ENCODE measurements around the gene PARL. TPM values are rescaled to one million over a fixed set of nuclear protein-coding genes. Genes with fewer than 3 reads are reported as not detected.

The PARL gene
- total RNA-seq, 1 experiment from 2014 or later = 91.3 TPM

- no peaks in the 10 kb centered on the region for H3K27me3 ChIP-seq (replicated peaks; ENCODE audit: control insufficient read depth, insufficient read depth, low read length)
- intact Hi-C loops (cut with micrococcal nuclease; ENCODE audit: unreplicated experiment) = no loop called here
- Mint-ChIP-seq H3K36me3 (ENCODE audit: insufficient read depth, unreplicated experiment) (peaks cover 49% of the 10 kb centered on the region), H3K4me1 (ENCODE audit: low read depth, unreplicated experiment) (no peaks in the 10 kb centered on the region), H3K27me3 (ENCODE audit: insufficient read depth, unreplicated experiment) (no peaks in the 10 kb centered on the region), H3K9me3 (ENCODE audit: unreplicated experiment) (no peaks in the 10 kb centered on the region), H3K4me3 (ENCODE audit: unreplicated experiment) (no peak overlapping the region), H3K27ac (ENCODE audit: unreplicated experiment) (no peak overlapping the region)
- TF ChIP-seq CTCF (IDR thresholded peaks at IDR 0.05; ENCODE audit: insufficient read depth in 1 of 2, low read depth in 1 of 2, low read length in 1 of 2, severe bottlenecking in 1 of 2, unreplicated experiment in 1 of 2) = no peak
- ChIA-PET CTCF (interaction anchor here (0.7 kb wide), 1 partner anchor 9 kb away, joined by 3 read pairs; no protein-coding TSS in a partner anchor), POLR2A (no interaction called here)
- BruUV-seq (replicated peaks) = no TSS peak
- no peaks in the 10 kb centered on the region for H3K9me3 ChIP-seq
- no peak overlapping the region for H3K4me3 ChIP-seq (ENCODE audit: low read depth, low read length)
- DNase-seq = no peak
- H3K4me1 ChIP-seq = no peaks in the 10 kb centered on the region
- peaks cover 2% of the 10 kb centered on the region for H3K36me3 ChIP-seq (ENCODE audit: control insufficient read depth, insufficient read depth, low read length)
These were observed 69.1 kb downstream of the PARL start for GRCh38 chr3:183815563-183815940.

GRCh38 chr3:183814240-183814639 lies 70.4 kb downstream of the PARL start:
- Mint-ChIP-seq H3K4me1 (ENCODE audit: low read depth, unreplicated experiment) (no peaks in the 10 kb centered on the region), H3K4me3 (ENCODE audit: unreplicated experiment) (no peak overlapping the region), H3K27ac (ENCODE audit: unreplicated experiment) (no peak overlapping the region), H3K9me3 (ENCODE audit: unreplicated experiment) (no peaks in the 10 kb centered on the region), H3K27me3 (ENCODE audit: insufficient read depth, unreplicated experiment) (no peaks in the 10 kb centered on the region), H3K36me3 (ENCODE audit: insufficient read depth, unreplicated experiment) (peaks cover 49% of the 10 kb centered on the region)
- intact Hi-C loops (cut with micrococcal nuclease; ENCODE audit: unreplicated experiment) = no loop called here
- no peak for DNase-seq
- Histone ChIP-seq H3K36me3 (ENCODE audit: control insufficient read depth, insufficient read depth, low read length) (peaks cover 4% of the 10 kb centered on the region), H3K4me1 (no peaks in the 10 kb centered on the region), H3K27me3 (replicated peaks; ENCODE audit: control insufficient read depth, insufficient read depth, low read length) (no peaks in the 10 kb centered on the region), H3K4me3 (ENCODE audit: low read depth, low read length) (no peak overlapping the region), H3K9me3 (no peaks in the 10 kb centered on the region)
- ChIA-PET CTCF (interaction anchor here (0.6 to 0.7 kb wide), 2 partner anchors 177 to 210 kb away, joined by 3 read pairs; no protein-coding TSS in a partner anchor), POLR2A (no interaction called here)
- no peak for TF ChIP-seq CTCF (IDR thresholded peaks at IDR 0.05; ENCODE audit: insufficient read depth in 1 of 2, low read depth in 1 of 2, low read length in 1 of 2, severe bottlenecking in 1 of 2, unreplicated experiment in 1 of 2)
- BruUV-seq (replicated peaks) = no TSS peak

GRCh38 chr3:183812761-183813445 lies 71.8 kb downstream of the PARL start:
- CTCF ChIA-PET = no interaction called here
- Mint-ChIP-seq H3K9me3 (ENCODE audit: unreplicated experiment) (no peaks in the 10 kb centered on the region), H3K36me3 (ENCODE audit: insufficient read depth, unreplicated experiment) (peaks cover 47% of the 10 kb centered on the region), H3K4me3 (ENCODE audit: unreplicated experiment) (no peak overlapping the region), H3K27ac (ENCODE audit: unreplicated experiment) (no peak overlapping the region), H3K4me1 (ENCODE audit: low read depth, unreplicated experiment) (no peaks in the 10 kb centered on the region), H3K27me3 (ENCODE audit: insufficient read depth, unreplicated experiment) (no peaks in the 10 kb centered on the region)
- Histone ChIP-seq H3K4me3 (ENCODE audit: low read depth, low read length) (no peak overlapping the region), H3K27me3 (replicated peaks; ENCODE audit: control insufficient read depth, insufficient read depth, low read length) (no peaks in the 10 kb centered on the region), H3K36me3 (ENCODE audit: control insufficient read depth, insufficient read depth, low read length) (peaks cover 4% of the 10 kb centered on the region), H3K9me3 (no peaks in the 10 kb centered on the region), H3K4me1 (no peaks in the 10 kb centered on the region)
- intact Hi-C loops (cut with micrococcal nuclease; ENCODE audit: unreplicated experiment) = no loop called here
- POLR2A ChIA-PET = no interaction called here
- BruUV-seq (replicated peaks) = no TSS peak
- DNase-seq = no peak
- TF ChIP-seq CTCF (IDR thresholded peaks at IDR 0.05; ENCODE audit: insufficient read depth in 1 of 2, low read depth in 1 of 2, low read length in 1 of 2, severe bottlenecking in 1 of 2, unreplicated experiment in 1 of 2) = no peak
